Stimulated activated CD4-positive, alpha-beta T cell treated with anti-CD3 and anti-CD28 coated beads, TNF-alpha, amount 100 ng/mL, for 48 hours (primary cell): ENCODE data around the gene MAP3K14.
"Not testable (repeated sequence)": the region's sequence is repeated elsewhere in the genome, so short reads cannot be mapped to it uniquely, and the experiment has no call there.

Experiments used
- DNase-seq, 3 donors: peaks; one replicate each; pipeline ENCODE4 v3.0.0-alpha.2; 2020; ENCODE audit warnings: low read depth in 3 of 3

Gene MAP3K14

GRCh38 chr17:45316434-45317110 is at the start of gene MAP3K14:
Gene MAP3K14, minus strand, starts transcription at chr17:45317020. Its CDS starts 26,275 bp downstream, at chr17:45290745.
- no peak for DNase-seq

GRCh38 chr17:45366049-45366448 is 49.2 kb upstream of the MAP3K14 start:
- DNase-seq, result no peak

GRCh38 chr17:45364531-45365390 is 47.9 kb upstream of the MAP3K14 start:
- no peak for DNase-seq

GRCh38 chr17:45363498-45363897 is 46.7 kb upstream of the MAP3K14 start:
- no peak for DNase-seq

- DNase-seq, result no peak
Observed at GRCh38 chr17:45361976-45362375, 45.2 kb upstream of the MAP3K14 start.

- DNase-seq, result no peak
Observed at GRCh38 chr17:45361451-45361850, 44.6 kb upstream of the MAP3K14 start.

GRCh38 chr17:45357364-45357997 is 40.7 kb upstream of the MAP3K14 start:
- DNase-seq, result no peak

GRCh38 chr17:45355087-45355486 is 38.3 kb upstream of the MAP3K14 start:
- no peak for DNase-seq

GRCh38 chr17:45353043-45353442 is 36.2 kb upstream of the MAP3K14 start:
- peak; percentile 5 to 13 (median 8) for DNase-seq

- no peak for DNase-seq
Observed at GRCh38 chr17:45351831-45352230, 35.0 kb upstream of the MAP3K14 start.

GRCh38 chr17:45347444-45347843 is 30.6 kb upstream of the MAP3K14 start:
- no peak for DNase-seq

- DNase-seq, result no peak
Observed at GRCh38 chr17:45346216-45347015, 29.6 kb upstream of the MAP3K14 start.

- no peak for DNase-seq
Observed at GRCh38 chr17:45345554-45346215, 28.9 kb upstream of the MAP3K14 start.

GRCh38 chr17:45345246-45345553 is 28.4 kb upstream of the MAP3K14 start:
- DNase-seq, result no peak

- not testable (repeated sequence) for DNase-seq
Observed at GRCh38 chr17:45343967-45344664, 27.3 kb upstream of the MAP3K14 start.

- DNase-seq, result no peak
Observed at GRCh38 chr17:45342871-45343526, 26.2 kb upstream of the MAP3K14 start.

GRCh38 chr17:45342306-45342705 is 25.5 kb upstream of the MAP3K14 start:
- no peak for DNase-seq

- DNase-seq, result no peak
Observed at GRCh38 chr17:45341533-45342158, 24.8 kb upstream of the MAP3K14 start.
